ACC112 (cell line): Measurements from ENCODE around the gene SAP30BP.
"Not testable (repeated sequence)": the region's sequence is repeated elsewhere in the genome, so short reads cannot be mapped to it uniquely, and the experiment has no call there.

Source experiments
- H2AFZ ChIP-seq: fragments of 200-600 bp; sonication (generic); one replicate; pipeline ENCODE4 v1.6.0; 2017; ENCODE audit warnings: antibody characterized with exemption, low read length; ENCODE audit not compliant: unreplicated experiment
- H3K27ac ChIP-seq: fragments of 200-600 bp; sonication (generic); 2 replicates; pipeline ENCODE4 v1.5.1; 2014; ENCODE audit warnings: low read depth, mild to moderate bottlenecking, antibody characterized with exemption, low read length, moderate library complexity
- H3K27me3 ChIP-seq: fragments of 200-600 bp; sonication (generic); 2 replicates; pipeline ENCODE4 v1.6.1; 2014; ENCODE audit warnings: mild to moderate bottlenecking, antibody characterized with exemption, low read length, moderate library complexity, mixed read lengths; ENCODE audit not compliant: insufficient read depth
- H3K36me3 ChIP-seq: fragments of 200-600 bp; sonication (generic); 2 replicates; pipeline ENCODE4 v1.6.1; 2016; ENCODE audit warnings: mild to moderate bottlenecking, antibody characterized with exemption, low read length, moderate library complexity, mixed read lengths; ENCODE audit not compliant: insufficient read depth
- H3K4me1 ChIP-seq: fragments of 200-600 bp; sonication (generic); one replicate; pipeline ENCODE4 v1.6.1; 2016; ENCODE audit warnings: low read length, mixed read lengths; ENCODE audit not compliant: insufficient read depth, unreplicated experiment, control insufficient read depth
- H3K4me3 ChIP-seq: fragments of 200-600 bp; sonication (generic); 2 replicates; pipeline ENCODE4 v1.5.1; 2014; ENCODE audit warnings: mild to moderate bottlenecking, low read depth, low read length
- H3K79me2 ChIP-seq: fragments of 200-600 bp; sonication (generic); one replicate; pipeline ENCODE4 v1.6.0; 2016; ENCODE audit warnings: low read length; ENCODE audit not compliant: control insufficient read depth, unreplicated experiment, insufficient read depth

The SAP30BP gene

GRCh38 chr17:75633486-75634375, 33.4 kb upstream of the SAP30BP start:
- peaks cover 13% of the 10 kb centered on the region for H3K4me1 ChIP-seq
- H3K79me2 ChIP-seq = no peaks in the 10 kb centered on the region
- H3K27ac ChIP-seq = peak overlapping the region; percentile 37; the same call in 1 of the 2 replicates
- H2AFZ ChIP-seq = no peak overlapping the region
- H3K36me3 ChIP-seq = no peaks in the 10 kb centered on the region
- peak overlapping the region; percentile 14; the same call in 1 of the 2 replicates for H3K4me3 ChIP-seq
- H3K27me3 ChIP-seq = no peaks in the 10 kb centered on the region

- no peaks in the 10 kb centered on the region for H3K27me3 ChIP-seq
- H3K79me2 ChIP-seq = no peaks in the 10 kb centered on the region
- H3K36me3 ChIP-seq = no peaks in the 10 kb centered on the region
- no peak overlapping the region for H3K27ac ChIP-seq
- H3K4me1 ChIP-seq = peaks cover 13% of the 10 kb centered on the region
- no peak overlapping the region for H3K4me3 ChIP-seq
- no peak overlapping the region for H2AFZ ChIP-seq
These were observed 32.8 kb upstream of the SAP30BP start for GRCh38 chr17:75634376-75634740.

GRCh38 chr17:75634754-75635609, 32.2 kb upstream of the SAP30BP start:
- Histone ChIP-seq H3K27ac (no peak overlapping the region), H3K27me3 (no peaks in the 10 kb centered on the region), H3K4me1 (peaks cover 13% of the 10 kb centered on the region), H3K4me3 (no peak overlapping the region), H3K36me3 (no peaks in the 10 kb centered on the region), H2AFZ (no peak overlapping the region), H3K79me2 (no peaks in the 10 kb centered on the region)

GRCh38 chr17:75635610-75636202, 31.4 kb upstream of the SAP30BP start:
- Histone ChIP-seq H3K27me3 (no peaks in the 10 kb centered on the region), H3K27ac (no peak overlapping the region), H2AFZ (no peak overlapping the region), H3K79me2 (no peaks in the 10 kb centered on the region), H3K4me1 (peaks cover 13% of the 10 kb centered on the region), H3K4me3 (no peak overlapping the region), H3K36me3 (no peaks in the 10 kb centered on the region)

GRCh38 chr17:75636381-75637142, 30.6 kb upstream of the SAP30BP start:
- H3K36me3 ChIP-seq = no peaks in the 10 kb centered on the region
- H3K4me3 ChIP-seq = no peak overlapping the region
- H3K4me1 ChIP-seq = peaks cover 13% of the 10 kb centered on the region
- H3K79me2 ChIP-seq = no peaks in the 10 kb centered on the region
- H2AFZ ChIP-seq = no peak overlapping the region
- H3K27ac ChIP-seq = no peak overlapping the region
- H3K27me3 ChIP-seq = no peaks in the 10 kb centered on the region

- Histone ChIP-seq H3K79me2 (no peaks in the 10 kb centered on the region), H3K4me3 (no peak overlapping the region), H3K4me1 (peaks cover 13% of the 10 kb centered on the region), H3K36me3 (no peaks in the 10 kb centered on the region), H2AFZ (no peak overlapping the region), H3K27ac (no peak overlapping the region), H3K27me3 (no peaks in the 10 kb centered on the region)
These were observed 30.0 kb upstream of the SAP30BP start for GRCh38 chr17:75637143-75637538.

- H3K79me2 ChIP-seq = no peaks in the 10 kb centered on the region
- H3K27me3 ChIP-seq = no peaks in the 10 kb centered on the region
- H3K36me3 ChIP-seq = no peaks in the 10 kb centered on the region
- H3K27ac ChIP-seq = no peak overlapping the region
- peaks cover 13% of the 10 kb centered on the region for H3K4me1 ChIP-seq
- H2AFZ ChIP-seq = no peak overlapping the region
- no peak overlapping the region for H3K4me3 ChIP-seq
These were observed 29.6 kb upstream of the SAP30BP start for GRCh38 chr17:75637551-75637950.

GRCh38 chr17:75638039-75638438, 29.1 kb upstream of the SAP30BP start:
- peaks cover 13% of the 10 kb centered on the region for H3K4me1 ChIP-seq
- not testable (repeated sequence) for H3K4me3 ChIP-seq, H3K79me2 ChIP-seq, H3K27ac ChIP-seq, H3K27me3 ChIP-seq, H2AFZ ChIP-seq, H3K36me3 ChIP-seq

- H2AFZ ChIP-seq = no peak overlapping the region
- no peak overlapping the region for H3K4me3 ChIP-seq
- H3K79me2 ChIP-seq = no peaks in the 10 kb centered on the region
- H3K36me3 ChIP-seq = no peaks in the 10 kb centered on the region
- H3K27me3 ChIP-seq = no peaks in the 10 kb centered on the region
- H3K4me1 ChIP-seq = peaks cover 5% of the 10 kb centered on the region
- no peak overlapping the region for H3K27ac ChIP-seq
These were observed 28.2 kb upstream of the SAP30BP start for GRCh38 chr17:75638893-75639292.

GRCh38 chr17:75639327-75639726, 27.8 kb upstream of the SAP30BP start:
- Histone ChIP-seq H3K27me3 (no peaks in the 10 kb centered on the region), H3K4me3 (no peak overlapping the region), H3K36me3 (no peaks in the 10 kb centered on the region), H3K79me2 (no peaks in the 10 kb centered on the region), H2AFZ (no peak overlapping the region), H3K4me1 (peaks cover under 1% of the 10 kb centered on the region), H3K27ac (no peak overlapping the region)
